ENCODE results near the gene RFK.
A peak's percentile ranks its signal among the peaks of the same experiment; 100 is the strongest.

The RFK gene

DNA sequence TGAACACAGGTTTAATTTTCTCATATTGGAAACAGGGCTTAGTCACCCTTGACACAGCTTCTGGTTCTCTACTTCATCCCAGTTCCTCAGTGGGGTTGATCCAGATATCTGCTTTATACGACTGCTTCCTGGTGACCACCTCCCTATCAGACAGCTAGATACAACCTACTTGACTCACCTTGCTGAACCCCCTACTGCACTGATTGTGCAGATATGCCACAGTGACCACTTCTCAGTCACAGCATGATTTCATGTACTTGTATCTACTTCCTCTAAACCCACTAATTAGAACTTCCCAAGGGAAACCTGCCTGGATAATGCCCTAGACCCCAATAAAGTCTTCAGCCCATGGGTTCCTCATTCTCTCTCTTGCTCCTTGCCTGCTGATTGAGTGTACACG, 18.4 kb upstream of the RFK start:
- no peak for DNase-seq (ENCODE audit: low read depth)

DNA sequence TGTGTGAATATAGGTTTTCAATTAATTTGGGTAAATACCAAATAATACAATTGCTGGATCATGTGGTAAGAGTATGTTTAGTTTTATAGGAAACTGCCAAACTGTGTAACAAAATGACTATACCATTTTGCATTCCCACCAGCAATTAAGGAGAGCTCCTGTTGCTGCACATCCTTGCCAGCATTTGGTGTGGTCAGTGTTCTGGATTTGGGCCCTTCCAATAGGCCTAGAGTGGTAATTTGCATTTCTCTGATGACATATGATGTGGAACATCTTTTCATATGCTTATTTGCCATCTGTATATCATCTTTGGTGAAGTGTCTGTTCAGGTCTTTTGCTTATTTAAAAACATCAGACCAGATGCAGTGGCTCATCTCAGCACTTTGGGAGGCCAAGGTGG, 11.6 kb upstream of the RFK start:
- DNase-seq (ENCODE audit: low read depth), result no peak

DNA sequence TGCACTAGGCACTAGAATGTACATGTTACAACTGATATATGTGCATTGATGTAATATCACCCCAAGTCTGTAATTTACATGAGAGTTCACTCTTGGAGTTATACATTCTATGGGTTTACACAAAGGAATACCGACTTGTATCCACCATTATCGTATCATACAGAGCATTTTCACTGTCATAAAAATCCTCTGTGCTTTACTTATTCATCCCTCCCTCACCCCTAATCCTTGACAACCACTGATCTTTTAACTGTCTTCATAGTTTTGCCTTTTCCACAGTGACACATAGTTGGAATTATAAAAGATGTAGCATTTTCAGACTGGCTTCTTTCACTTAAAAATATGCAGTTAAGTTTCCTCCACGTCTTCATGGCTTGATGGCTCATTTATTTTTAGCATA, 11.1 kb upstream of the RFK start:
- no peak for DNase-seq (ENCODE audit: low read depth)

DNA sequence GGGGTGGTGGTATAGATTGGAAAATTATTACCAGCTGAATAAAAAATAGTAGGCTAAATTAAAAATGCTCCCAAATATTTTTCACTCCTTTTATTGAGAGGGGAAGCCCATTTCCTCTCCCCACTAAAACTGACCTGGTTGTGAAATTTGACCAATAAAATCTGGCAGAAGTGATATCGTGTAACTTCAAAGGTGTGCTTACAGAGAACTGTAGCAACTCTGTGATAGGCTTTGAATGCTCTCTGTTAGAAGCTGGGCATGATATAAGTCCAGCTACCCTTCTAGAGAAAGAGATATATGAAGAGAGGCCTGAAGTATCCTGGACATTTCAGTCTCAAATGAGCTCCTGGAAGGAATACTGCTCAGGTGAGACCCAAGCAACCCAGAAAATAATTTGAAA, 10.2 kb upstream of the RFK start:
- no peak for DNase-seq (ENCODE audit: low read depth)

DNA sequence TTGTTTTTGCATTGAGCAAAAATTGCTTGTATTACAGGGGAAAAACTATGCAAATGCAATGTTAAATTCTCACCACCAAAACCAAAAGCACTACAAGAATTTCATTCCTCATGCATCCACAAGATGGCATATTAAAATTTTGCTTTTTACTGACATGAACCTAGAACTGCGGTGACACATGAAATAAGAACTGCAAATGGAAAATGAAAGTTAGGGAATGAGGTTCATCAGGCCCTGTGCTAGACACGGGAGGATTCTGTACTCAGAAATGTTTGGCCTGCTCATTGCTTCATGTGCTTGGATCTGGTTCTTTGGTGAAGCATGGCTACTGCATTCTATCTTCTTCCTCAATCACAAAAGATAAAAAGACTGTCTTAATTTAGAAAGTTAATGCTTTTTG, 9.1 kb upstream of the RFK start:
- no peak for DNase-seq (ENCODE audit: low read depth)

DNA sequence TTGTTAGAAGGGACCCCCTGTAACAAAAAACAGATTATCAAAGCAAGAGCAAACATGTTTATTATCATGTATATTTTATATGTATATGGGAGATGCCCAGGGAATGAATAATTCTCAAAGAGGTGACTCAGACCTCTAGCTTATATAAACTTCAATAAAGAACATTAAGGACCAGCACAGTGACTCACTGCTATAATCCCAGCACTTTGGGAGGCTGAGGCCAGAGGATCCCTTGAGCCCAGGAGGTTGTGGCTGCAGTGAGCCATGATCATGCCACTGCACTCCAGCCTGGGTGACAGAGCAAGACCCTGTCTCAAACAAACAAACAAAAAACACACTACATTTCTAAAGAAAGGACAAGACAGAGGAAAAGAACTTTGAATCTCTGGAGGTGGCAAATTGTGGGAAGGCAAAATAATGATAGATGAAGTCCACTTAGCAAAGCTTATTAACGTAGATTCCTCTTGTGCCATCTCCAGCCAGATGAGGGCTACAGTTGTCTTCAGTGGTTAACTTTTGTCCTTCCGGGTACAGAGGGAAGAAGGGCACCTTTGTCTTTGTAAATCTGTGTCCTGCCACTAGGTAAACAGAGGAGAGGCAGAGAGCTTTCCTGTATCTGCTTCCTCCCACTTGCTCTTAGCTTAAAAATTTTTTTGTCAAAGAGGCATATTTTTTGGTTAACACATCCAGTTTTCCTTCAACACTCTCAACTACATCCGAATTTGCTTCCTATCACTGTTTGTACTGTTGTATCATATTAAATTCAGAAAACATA, 7.5 kb upstream of the RFK start:
- no peak for DNase-seq (ENCODE audit: low read depth)

DNA sequence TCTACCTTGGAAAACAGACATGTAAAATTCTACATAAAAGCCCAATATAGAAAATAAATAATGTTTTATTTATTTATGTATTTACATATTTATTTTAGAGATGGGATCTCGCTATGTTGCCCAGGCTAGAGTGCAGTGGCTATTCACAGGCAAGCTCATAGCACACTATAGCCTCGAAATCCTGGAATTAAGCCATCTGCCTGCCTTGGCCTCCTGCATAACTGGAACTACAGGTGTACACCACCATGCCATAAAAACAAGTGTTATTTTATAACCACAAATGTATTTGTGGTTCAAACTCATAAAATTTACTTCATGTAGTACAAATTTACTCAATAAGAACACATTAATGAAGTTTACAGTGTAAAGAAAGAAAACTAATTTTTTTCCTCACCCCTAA, 7.0 kb upstream of the RFK start:
- DNase-seq (ENCODE audit: low read depth), result no peak

DNA sequence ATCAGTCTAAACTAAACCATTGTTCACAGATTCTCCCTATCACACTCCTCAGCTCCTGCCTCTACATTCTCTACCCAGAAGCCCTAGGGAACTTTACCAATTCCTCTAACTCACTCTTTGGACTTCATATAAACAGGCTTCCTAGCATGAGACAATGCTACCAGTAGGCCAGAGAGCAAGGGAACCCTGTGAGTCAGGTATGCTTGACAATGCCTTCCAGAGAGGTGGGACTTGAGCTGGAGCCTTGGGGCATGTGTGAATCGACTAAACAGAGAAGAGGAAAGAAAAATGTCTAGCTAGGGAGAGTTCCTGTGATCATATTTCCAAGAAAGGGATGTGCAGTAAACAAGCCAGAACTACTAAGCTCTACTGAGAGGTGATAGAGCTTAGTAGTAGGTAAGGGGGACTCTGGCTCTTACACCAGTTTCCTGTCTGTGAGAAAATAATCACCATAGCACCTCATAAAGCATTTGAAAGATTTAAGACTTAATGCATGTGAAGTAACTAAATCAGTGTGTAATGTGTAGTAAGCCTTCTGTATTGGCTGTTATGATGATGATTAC, 6.4 kb upstream of the RFK start:
- DNase-seq (ENCODE audit: low read depth), result no peak

DNA sequence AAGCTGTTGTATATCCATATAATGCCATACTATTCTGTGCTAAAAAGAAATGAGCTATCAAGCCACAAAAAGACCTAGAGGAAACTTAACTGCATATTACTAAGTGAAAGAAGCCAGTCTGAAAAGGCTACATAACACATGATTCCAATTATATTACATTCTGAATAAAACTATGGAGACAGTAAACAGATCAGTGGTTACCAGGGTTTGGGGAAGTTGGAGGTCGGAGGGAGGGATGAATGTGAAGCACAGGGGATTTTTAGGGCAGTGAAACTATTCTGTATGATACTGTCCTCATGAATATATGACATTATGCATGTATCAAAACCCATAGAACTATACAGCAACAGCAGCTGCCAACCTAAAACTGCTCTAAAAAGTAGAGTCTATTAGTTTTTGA, 5.6 kb upstream of the RFK start:
- no peak for DNase-seq (ENCODE audit: low read depth)

DNA sequence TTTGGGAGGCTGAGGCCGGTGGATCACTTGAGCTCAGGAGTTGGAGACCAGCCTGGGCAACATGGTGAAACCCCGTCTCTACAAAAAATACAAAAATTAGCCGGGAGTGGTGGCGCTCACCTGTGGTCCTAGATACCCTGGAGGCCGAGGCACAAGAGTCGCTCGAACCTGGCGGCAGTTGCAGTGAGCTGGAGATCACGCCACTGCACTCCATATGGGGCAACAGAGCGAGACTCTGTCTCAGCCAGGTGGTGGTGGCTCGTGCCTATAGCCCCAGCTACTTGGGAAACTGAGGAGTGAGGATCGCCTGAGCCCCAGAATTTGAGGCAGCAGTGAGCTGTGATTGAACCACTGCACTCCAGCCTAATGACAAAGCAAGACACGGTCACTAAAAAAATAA, 2.4 kb upstream of the RFK start:
- DNase-seq (ENCODE audit: low read depth), result no peak

DNA sequence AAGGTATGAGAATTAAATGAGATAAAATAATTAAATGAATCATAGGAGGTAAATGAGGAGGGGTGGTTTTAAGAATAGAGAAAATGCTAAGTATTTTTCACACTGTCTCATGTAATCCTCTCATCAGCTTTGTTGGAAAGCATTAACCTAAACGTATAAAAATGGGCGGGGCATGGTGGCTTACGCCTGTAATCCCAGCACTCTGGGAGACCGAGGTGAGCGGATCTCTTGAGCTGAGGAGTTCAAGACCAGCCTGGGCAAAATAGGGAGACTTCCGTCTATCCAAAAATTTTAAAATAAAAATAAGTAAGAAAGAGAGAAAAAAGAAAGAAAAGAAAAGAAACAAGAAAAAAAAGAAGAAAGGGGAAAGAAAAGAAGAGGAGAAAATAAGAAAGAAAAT, 1.9 kb upstream of the RFK start:
- DNase-seq (ENCODE audit: low read depth), result no peak

DNA sequence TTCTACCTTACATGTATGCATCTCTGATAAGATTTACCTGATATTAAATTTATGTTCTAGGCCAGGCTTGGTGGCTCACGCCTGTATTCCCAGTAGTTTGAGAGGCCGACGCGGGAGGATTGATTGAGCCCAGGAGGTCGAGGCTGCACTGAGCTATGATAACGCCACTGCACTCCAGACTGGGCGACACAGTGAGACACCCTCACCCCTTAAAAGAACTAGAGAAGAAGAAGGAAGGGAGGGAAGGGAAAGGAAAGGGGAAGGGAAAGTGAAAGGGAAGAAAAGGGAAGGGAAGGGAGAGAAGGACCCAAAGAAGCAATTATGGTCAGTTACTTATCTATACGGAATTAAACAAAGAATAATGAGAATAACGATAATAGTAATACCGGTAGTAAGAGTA, 1.2 kb upstream of the RFK start:
- DNase-seq (ENCODE audit: low read depth), result no peak

DNA sequence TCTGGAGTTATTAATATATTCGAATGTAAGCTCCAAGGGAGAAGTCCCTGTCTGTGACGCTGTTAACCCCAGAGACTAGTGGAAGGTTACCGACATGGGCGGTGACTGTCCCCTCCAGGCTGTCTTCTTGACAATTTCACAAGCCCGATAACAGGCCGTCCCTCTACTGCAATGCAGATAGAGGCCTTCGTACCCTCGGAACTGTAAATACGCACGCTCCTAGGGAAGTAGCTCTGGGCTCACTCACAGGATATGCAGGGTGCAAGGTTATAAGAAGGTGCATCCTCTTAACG, 680 bp upstream of the RFK start:
- DNase-seq (ENCODE audit: low read depth), result no peak

DNA sequence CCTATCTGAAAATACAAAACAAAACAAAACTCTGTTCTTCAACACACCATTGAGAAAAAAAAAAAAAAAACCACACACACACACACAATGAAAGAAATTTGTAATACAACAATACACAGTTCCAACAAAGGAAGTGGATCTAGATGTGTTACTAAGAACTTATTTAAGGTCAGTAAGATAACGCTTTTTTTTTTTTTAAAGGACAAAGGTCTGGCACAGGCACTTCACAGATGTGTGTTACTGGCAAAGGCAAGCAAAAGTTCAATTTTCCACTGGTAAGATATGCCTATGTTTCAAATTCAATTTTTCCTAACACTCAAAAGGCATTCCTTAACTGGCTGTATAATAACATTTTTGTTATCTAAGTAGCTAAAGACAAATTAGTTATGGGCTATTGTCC, 3.6 kb downstream of the RFK start:
- DNase-seq (ENCODE audit: low read depth), result no peak

DNA sequence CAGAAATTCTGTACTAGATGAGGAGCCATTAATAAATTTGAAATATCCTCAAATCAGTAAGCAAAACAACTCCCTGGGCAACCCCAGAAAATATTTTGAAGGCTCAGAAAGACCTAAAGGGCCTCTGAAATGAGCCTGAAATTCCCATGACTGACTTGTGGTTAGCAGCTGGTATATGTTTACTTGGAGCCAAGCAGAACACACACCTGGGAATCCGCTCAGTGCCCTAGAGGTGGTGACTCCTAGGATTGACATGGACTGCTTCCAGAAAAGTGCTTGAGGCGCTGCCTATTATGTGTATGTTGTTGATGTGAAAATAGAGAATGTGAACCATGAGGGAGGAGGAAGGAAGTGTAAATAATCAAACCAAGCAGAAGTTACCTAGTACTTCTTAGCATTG, 14.7 kb downstream of the RFK start:
- DNase-seq (ENCODE audit: low read depth), result no peak

DNA sequence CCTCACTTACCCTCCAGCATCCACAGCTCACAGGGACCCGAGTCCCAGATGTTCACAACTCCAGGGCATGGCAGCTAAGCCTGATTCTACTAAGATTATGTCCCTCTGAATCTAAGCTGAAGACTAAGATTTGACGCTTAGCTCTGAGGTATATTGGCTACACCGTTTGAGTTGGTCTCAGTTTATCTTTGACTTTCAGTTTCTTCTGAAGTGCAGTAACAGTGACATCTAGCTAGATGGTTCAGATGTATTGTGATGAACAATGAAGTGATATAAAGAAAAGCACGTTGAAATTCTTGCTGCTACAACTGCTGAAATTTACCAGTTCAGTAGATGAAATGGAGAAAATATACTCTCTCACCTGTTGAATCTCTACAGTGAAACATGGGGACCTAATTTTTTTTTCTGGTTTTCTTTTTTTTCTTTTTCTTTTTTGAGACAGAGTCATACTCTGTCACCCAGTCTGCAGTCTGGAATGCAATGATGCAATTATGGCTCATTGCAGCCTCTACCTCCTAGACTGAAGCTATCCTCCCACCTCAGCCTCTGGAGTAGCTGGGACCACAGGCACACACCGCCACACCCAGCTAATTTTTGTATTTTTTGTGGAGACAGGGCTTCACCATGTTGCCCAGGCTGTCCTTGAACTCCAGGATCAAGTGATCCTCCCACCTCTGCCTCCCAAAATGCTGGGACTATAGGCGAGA, 15.7 kb downstream of the RFK start:
- no peak for DNase-seq (ENCODE audit: low read depth)

DNA sequence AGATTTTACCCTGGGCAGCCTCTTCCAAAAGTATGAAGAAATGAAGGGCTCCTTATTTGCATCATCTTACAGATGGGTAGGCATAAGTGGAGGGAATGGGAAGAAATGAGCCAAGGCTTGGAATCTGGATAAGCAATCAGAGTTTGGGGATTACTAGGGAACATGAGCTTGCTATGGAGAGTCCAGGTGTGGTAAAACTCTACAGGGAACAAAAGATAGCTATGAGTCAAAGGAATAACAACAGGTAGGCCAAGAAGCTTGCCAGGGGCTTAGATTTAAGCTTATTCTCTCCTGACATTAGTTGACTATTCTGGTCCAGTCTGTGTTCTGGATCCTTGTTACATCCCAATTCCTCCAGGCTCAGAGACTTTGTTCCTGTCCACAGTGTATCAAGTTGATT, 16.4 kb downstream of the RFK start:
- DNase-seq (ENCODE audit: low read depth), result no peak

DNA sequence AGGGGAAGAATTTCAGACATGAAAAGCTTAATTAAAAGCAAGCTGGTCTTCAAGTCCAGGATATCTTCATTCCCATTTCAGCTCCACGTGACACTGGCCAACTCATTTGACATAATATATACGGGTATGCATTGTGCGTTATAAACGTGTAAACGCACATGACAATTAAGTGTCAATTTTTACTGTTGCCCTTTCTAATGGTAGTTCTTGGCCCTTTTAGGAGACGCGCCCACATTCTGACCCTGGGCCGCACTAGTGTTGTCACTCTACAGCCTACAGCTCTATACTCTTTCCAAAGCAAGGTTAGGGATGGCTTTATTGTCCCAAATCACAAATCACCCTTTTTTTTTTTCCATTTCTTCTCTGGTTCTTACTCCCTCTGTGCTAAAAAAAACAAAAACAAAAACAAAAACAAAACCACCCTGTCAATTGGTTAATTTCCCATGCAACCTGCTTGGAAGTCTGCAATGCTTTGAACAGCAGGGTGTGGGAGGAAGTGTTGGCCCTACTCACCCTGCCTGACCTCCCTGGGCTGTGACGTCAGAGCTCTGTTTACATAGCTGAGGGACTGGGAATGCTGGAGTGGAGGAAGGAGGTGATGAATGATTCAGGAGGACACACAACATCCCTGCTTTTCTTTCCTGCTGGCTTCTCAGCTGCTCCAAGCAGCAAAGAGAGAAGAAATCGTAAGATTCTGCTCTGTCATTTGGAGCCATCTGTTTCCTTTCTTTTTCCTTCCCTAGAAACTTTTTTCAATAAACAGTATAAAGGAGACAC, 19.3 kb downstream of the RFK start:
- DNase-seq (ENCODE audit: low read depth), result no peak

DNA sequence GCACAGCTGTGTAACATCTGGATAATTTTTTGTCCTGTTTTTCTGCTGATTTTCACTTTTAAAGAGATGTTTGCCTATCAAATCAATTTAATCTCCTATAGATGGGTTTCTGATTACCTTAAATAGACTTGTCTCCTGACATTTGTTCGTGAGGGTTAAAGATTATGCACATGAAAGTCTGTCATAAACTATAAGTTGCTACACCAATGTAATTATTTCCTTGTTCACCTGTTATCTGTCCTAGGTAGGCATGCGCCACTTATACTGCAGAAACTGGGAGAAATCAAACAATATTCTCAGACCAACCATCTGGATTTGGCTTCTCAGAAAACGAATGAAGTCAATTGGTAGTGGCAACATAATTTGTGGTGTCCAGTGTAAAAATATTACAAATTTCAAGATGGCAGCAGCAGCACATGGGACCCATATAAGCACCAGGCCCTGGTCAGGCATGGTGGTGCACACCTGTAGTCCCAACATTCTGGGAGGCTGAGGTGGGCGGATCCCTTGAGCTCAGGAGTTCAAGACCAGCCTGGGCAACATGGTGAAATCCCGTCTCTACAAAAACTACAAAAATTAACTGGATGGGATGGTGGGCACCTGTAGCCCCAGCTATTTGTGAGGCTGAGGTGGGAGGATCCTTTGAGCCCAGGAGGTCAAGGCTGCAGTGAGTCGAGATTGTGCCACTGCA, 20.3 kb downstream of the RFK start:
- DNase-seq (ENCODE audit: low read depth), result no peak

DNA sequence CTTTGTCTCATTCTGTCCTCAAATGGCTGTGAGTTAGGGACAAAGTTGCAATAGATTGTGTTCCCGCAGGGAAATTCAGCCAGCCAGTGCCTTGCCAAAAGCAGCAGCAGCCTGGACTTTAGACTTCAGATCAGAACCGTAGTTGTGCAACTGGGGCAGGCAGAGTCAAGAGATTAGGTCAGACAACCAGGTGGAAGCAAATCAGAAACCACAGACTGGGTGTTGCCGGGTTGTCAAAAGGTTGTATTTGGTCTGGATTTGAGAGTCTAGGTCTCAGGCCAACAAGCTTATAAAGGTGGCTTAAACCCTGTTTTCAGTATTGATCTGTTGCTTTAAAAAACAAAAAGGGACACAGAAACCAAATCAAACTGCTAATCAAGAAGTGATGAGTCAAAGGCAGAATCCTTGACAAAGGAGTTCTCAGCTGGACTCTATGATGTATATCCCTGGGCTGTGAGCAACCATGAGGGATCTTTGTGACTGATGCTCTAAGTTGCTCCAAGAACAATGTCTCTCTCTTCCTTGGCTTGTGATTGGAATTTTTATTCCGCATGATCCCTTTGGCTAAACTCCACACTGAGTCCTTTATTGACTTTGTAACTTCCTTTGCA, 20.9 kb downstream of the RFK start:
- no peak for DNase-seq (ENCODE audit: low read depth)

DNA sequence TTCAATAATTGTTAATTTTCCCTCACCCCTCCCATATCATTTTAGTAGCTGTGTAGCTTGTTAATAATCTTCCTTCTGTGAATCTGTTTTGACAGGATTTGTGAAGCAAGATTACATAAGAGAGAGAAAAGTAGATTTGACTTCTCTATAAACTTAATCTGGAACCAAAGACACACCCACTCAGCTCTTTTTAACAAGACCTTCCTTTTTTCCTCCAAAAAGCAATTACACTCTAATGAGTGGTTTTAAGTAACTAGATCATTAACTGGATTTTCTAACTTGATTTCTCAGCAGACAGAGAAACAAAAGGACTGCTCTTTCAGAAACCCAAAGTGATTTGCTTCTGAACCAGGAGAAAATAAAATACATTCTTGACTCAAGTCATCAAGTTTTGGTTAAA, 21.9 kb downstream of the RFK start:
- no peak for DNase-seq (ENCODE audit: low read depth)

DNA sequence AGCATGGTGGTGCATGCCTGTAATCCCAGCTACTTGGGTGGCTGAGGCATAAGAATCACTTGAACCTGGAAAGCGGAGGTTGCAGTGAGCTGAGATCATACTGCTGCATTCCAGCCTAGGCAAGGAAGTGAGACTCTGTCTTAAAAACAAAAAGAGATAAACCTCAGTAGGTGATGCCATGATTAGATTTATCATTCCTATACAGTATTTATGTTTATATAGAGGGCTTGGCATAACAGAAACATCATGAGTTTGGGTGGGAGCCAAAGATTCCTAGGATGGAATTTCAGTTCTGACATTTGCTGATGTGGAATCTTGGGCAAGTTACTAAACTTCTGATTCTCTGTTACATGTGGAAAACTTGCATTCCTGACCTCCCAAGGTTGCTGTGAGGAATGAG, 22.3 kb downstream of the RFK start:
- DNase-seq (ENCODE audit: low read depth), result peak; percentile 85

Data from HS-27A (cell line).